Suprapubic skin (tissue), 3 donors: ENCODE measurements around the gene MCTS1.

ENCODE experiments used
- CTCF ChIP-seq, 2 donors: fragments of 200-600 bp in 1 of 2; fragments of 450-650 bp in 1 of 2; sonication (generic) in 1 of 2; IDR thresholded peaks; one replicate each; pipeline ENCODE4 v1.5.1; 2016 to 2019; ENCODE audit warnings: antibody characterized with exemption in 2 of 2, mild to moderate bottlenecking in 1 of 2, moderate library complexity in 1 of 2
- EP300 ChIP-seq: sonication (generic); formaldehyde crosslinking; IDR thresholded peaks from one replicate; pipeline ENCODE4 v1.6.1; 2017; ENCODE audit warnings: antibody characterized with exemption
- POLR2A ChIP-seq, 2 donors: fragments of 450-650 bp; IDR thresholded peaks; one replicate each; pipeline ENCODE4 v1.6.1; 2017; ENCODE audit warnings: antibody characterized with exemption in 2 of 2, mild to moderate bottlenecking in 2 of 2, moderate library complexity in 2 of 2

DNA sequence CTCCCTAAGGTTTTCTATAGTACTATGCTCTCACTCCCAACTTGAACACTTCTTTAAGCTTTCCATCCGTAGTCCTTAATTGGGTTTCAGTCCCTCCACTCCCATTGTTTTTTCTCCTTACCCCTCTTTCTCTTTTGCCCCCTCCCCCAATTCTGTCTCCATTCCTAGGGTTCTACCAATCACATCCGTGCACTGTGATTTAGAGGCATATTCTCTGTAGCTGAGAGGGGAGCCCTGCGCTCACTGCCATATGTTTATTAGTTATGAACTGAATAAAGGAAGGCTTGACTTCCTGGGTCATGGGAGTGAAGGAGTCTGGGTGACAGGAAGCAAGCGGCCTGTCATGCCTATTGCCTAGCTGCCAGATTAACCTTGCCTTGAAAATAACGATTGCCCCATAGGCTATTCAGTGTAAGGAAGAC is 471 bp downstream of the MCTS1 start:
- no peak for TF ChIP-seq POLR2A (IDR thresholded peaks at IDR 0.05)
- no peak for TF ChIP-seq CTCF (IDR thresholded peaks at IDR 0.05)
- TF ChIP-seq EP300, result no peak
